B cell (primary cell): ENCODE data around the gene TOPAZ1. TPM values are rescaled to one million over a fixed set of nuclear protein-coding genes. Genes with fewer than 3 reads are reported as not detected.

ENCODE experiments used
- ATAC-seq: fragments of 200-7000 bp; cut with Tn5 transposase; one replicate; pipeline ENCODE4 v1.10.0; 2021; ENCODE audit warnings: low read depth, mild to moderate bottlenecking, moderate number of reproducible peaks, moderate library complexity
- CTCF ChIA-PET: fragments of 350-600 bp; sonication (Branson Sonifier 250); formaldehyde crosslinking; loops from one replicate; lab custom pipeline; 2021; ENCODE audit warnings: antibody characterized with exemption, inconsistent platforms; lab: Charles Lee
- POLR2A ChIA-PET: fragments of 350-600 bp; sonication (Branson Sonifier 250); formaldehyde crosslinking; loops from one replicate; lab custom pipeline; 2021; ENCODE audit warnings: antibody characterized with exemption; lab: Charles Lee
- DNase-seq: peaks from one replicate; pipeline ENCODE4 v3.0.0; 2013
- H2AFZ ChIP-seq: 2 replicates; pipeline ENCODE4 v1.6.1; 2012; ENCODE audit warnings: mild to moderate bottlenecking, low read depth, low read length; ENCODE audit not compliant: insufficient read depth, poor library complexity, severe bottlenecking
- H3K27ac ChIP-seq, 2 donors: 1 replicate in 1 of 2; 2 replicates in 1 of 2; pipeline ENCODE4 v1.5.1; 2012 to 2013; ENCODE audit warnings: low read length in 2 of 2, mild to moderate bottlenecking in 2 of 2, moderate library complexity in 1 of 2
- H3K27me3 ChIP-seq, 4 experiments: fragments of 200-600 bp in 1 of 4; sonication (generic) in 1 of 4; replicated peaks in 1 of 4; 1 replicate in 2 of 4; 2 replicates in 2 of 4; pipeline versions ENCODE4 v1.6.1 to v1.7.0; 2013 to 2016; ENCODE audit warnings: low read length in 3 of 4, mild to moderate bottlenecking in 2 of 4, mixed read lengths in 1 of 4, moderate library complexity in 1 of 4; ENCODE audit not compliant: insufficient read depth in 4 of 4, control insufficient read depth in 3 of 4; ENCODE audit errors: control extremely low read depth in 1 of 4
- H3K36me3 ChIP-seq, 2 experiments: replicated peaks in 1 of 2; 1 replicate in 1 of 2; 2 replicates in 1 of 2; pipeline versions ENCODE4 v1.6.1 to v1.7.1; 2013; ENCODE audit warnings: low read length in 1 of 2; ENCODE audit not compliant: insufficient read depth in 2 of 2, control insufficient read depth in 1 of 2; ENCODE audit errors: control extremely low read depth in 1 of 2, extremely low read depth in 1 of 2
- H3K4me1 ChIP-seq, 2 donors: fragments of 200-600 bp in 1 of 2; sonication (generic) in 1 of 2; 1 replicate in 1 of 2; 2 replicates in 1 of 2; pipeline versions ENCODE4 v1.5.1 to v1.6.1; 2013 to 2017; ENCODE audit warnings: low read length in 2 of 2; ENCODE audit not compliant: control insufficient read depth in 2 of 2, insufficient read depth in 2 of 2
- H3K4me2 ChIP-seq: replicated peaks from 2 replicates; pipeline ENCODE3; 2012; ENCODE audit warnings: mild to moderate bottlenecking, low read depth, low read length; ENCODE audit not compliant: poor library complexity, severe bottlenecking
- H3K4me3 ChIP-seq, 5 experiments: fragments of 200-600 bp in 1 of 5; sonication (generic) in 1 of 5; 1 replicate in 3 of 5; 2 replicates in 2 of 5; pipeline versions ENCODE4 v1.5.1 to v1.7.0; 2011 to 2016; ENCODE audit warnings: low read length in 4 of 5, mild to moderate bottlenecking in 4 of 5, low read depth in 2 of 5, control low read depth in 1 of 5, moderate library complexity in 1 of 5; ENCODE audit not compliant: insufficient read depth in 1 of 5; ENCODE audit errors: control extremely low read depth in 1 of 5, extremely low read depth in 1 of 5
- H3K79me2 ChIP-seq: fragments of 200-600 bp; sonication (generic); one replicate; pipeline ENCODE4 v1.6.0; 2016; ENCODE audit warnings: low read length; ENCODE audit not compliant: control insufficient read depth, insufficient read depth
- H3K9ac ChIP-seq: fragments of 200-600 bp; sonication (generic); 2 replicates; pipeline ENCODE4 v1.6.1; 2017; ENCODE audit warnings: mild to moderate bottlenecking, low read length, moderate library complexity
- H3K9me3 ChIP-seq, 3 donors: one replicate each; pipeline versions ENCODE4 v1.6.1 to v1.7.1; 2013; ENCODE audit warnings: low read length in 2 of 3; ENCODE audit not compliant: control insufficient read depth in 2 of 3, insufficient read depth in 1 of 3; ENCODE audit errors: control extremely low read depth in 1 of 3
- H4K20me1 ChIP-seq: 2 replicates; pipeline ENCODE4 v1.6.0; 2012; ENCODE audit warnings: mild to moderate bottlenecking, low read length; ENCODE audit not compliant: insufficient read depth, control insufficient read depth, poor library complexity, severe bottlenecking
- H3K27ac Mint-ChIP-seq: one replicate; pipeline ENCODE4 v1.8.0; 2021; ENCODE audit warnings: mixed read lengths
- H3K27me3 Mint-ChIP-seq: one replicate; pipeline ENCODE4 v1.8.0; 2021; ENCODE audit warnings: mixed read lengths
- H3K4me1 Mint-ChIP-seq: one replicate; pipeline ENCODE4 v1.8.0; 2021; ENCODE audit warnings: mixed read lengths
- H3K4me3 Mint-ChIP-seq: one replicate; pipeline ENCODE4 v1.8.0; 2021; ENCODE audit warnings: mixed read lengths
- H3K9me3 Mint-ChIP-seq: one replicate; pipeline ENCODE4 v1.8.0; 2022; ENCODE audit warnings: mixed read lengths; ENCODE audit not compliant: insufficient read depth
- EZH2 ChIP-seq: IDR thresholded peaks from 2 replicates; pipeline ENCODE4 v1.6.1; 2012; ENCODE audit warnings: borderline replicate concordance, low read depth, mild to moderate bottlenecking, moderate library complexity, low read length; ENCODE audit not compliant: insufficient read depth, poor library complexity, severe bottlenecking
- WGBS: methylation state at CpG from one replicate; pipeline ENCODE4 v1.1.5; 2013; ENCODE audit warnings: missing lambda C conversion rate; ENCODE audit not compliant: insufficient coverage; 5-methylcytosine and 5-hydroxymethylcytosine counted together
- intact Hi-C: fragments of 100-400 bp; cut with micrococcal nuclease; formaldehyde crosslinking; loops from one replicate; pipeline ENCODE4 v1.10.0; 2022
- polyA plus RNA-seq: library from polyadenylated mRNA; depleted of rRNA; stranded (reverse); fragments of >200 nt; gene quantifications from 2 replicates; pipeline ENCODE4 v1.2.3, GENCODE V29; 2012
- total RNA-seq, 2 donors: library from RNA; stranded (reverse); fragments of 120-200 nt in 1 of 2; gene quantifications; 1 replicate in 1 of 2; 2 replicates in 1 of 2; pipeline versions ENCODE4 v1.2.3 to v1.2.4, GENCODE V29; 2013 to 2022
- TF ChIP-seq, protein P1 (sequence below): fragments of 200-600 bp; IDR thresholded peaks from one replicate; pipeline ENCODE4 v1.8.0; 2022; ENCODE audit warnings: antibody characterized with exemption, mild to moderate bottlenecking

TOPAZ1 gene
- total and polyA plus RNA-seq, 2 donors (not counting 1 experiment from before 2014, with no cell fraction given), result not detected

DNA sequence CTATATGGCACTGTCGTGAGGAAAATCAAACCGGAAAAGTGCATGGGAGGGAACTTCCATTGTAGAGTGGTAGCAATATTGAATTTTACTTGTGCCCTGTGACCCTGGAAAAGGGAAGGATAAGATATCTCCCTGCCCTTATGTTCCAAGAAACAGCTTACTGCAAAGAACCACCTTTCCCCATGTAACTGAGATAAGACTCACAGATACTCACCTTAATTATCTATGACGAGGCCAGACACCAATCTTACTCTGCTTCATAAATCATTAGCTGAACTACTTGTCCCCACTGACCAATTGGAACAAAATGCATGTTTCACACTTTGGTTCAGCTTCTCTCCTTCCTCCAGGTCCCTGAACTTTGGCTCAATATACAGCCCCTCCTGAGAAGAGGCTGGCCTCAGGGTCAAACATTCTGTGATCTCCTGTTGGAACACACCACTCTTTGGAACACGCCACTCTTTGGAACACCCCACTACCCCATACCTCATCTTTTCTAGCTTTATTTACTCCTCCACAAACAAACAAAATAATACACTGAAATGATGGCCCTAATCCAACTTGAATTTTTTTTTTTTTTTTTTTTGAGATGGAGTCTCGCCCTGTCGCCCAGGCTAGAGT lies 6.9 kb upstream of the TOPAZ1 start:
- H3K4me1 ChIP-seq, result peaks cover 0 to 3% of the 10 kb centered on the region in 2 donors
- intact Hi-C loops, result no loop called here
- no peaks in the 10 kb centered on the region for H4K20me1 ChIP-seq
- no peaks in the 10 kb centered on the region for H3K79me2 ChIP-seq
- H3K4me3 ChIP-seq, result no peak overlapping the region
- DNase-seq (no peak), ATAC-seq (no peak)
- no peak overlapping the region for H3K9ac ChIP-seq
- Mint-ChIP-seq H3K4me3 (no peak overlapping the region), H3K27me3 (peaks cover 14% of the 10 kb centered on the region), H3K27ac (no peak overlapping the region), H3K9me3 (no peaks in the 10 kb centered on the region), H3K4me1 (peaks cover 5% of the 10 kb centered on the region)
- ChIA-PET CTCF (interaction anchor here (0.6 to 2.9 kb wide), 11 partner anchors 9 to 693 kb away, joined by 3 to 12 read pairs (median 5); no protein-coding TSS in a partner anchor), POLR2A (no interaction called here)
- no peak overlapping the region for H3K27ac ChIP-seq
- no peaks in the 10 kb centered on the region for H3K9me3 ChIP-seq
- TF ChIP-seq EZH2, result no peak
- TF ChIP-seq, protein P1, sequence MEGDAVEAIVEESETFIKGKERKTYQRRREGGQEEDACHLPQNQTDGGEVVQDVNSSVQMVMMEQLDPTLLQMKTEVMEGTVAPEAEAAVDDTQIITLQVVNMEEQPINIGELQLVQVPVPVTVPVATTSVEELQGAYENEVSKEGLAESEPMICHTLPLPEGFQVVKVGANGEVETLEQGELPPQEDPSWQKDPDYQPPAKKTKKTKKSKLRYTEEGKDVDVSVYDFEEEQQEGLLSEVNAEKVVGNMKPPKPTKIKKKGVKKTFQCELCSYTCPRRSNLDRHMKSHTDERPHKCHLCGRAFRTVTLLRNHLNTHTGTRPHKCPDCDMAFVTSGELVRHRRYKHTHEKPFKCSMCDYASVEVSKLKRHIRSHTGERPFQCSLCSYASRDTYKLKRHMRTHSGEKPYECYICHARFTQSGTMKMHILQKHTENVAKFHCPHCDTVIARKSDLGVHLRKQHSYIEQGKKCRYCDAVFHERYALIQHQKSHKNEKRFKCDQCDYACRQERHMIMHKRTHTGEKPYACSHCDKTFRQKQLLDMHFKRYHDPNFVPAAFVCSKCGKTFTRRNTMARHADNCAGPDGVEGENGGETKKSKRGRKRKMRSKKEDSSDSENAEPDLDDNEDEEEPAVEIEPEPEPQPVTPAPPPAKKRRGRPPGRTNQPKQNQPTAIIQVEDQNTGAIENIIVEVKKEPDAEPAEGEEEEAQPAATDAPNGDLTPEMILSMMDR, result no peak
- no peaks in the 10 kb centered on the region for H3K36me3 ChIP-seq
- H3K27me3 ChIP-seq, result no peaks in the 10 kb centered on the region
- WGBS, result 93% methylated on average over 5 of the region's 6 CpGs
- no peak overlapping the region for H3K4me2 ChIP-seq
- no peak overlapping the region for H2AFZ ChIP-seq
